SK-N-SH treated with all-trans-retinoic acid at 6 μM for 48 hours (cell line): ENCODE measurements around the gene LAMA2.

Experiments used
- ATAC-seq: fragments of 200-7000 bp; cut with Tn5 transposase; 3 replicates; pipeline ENCODE4 v1.9.1; 2020; ENCODE audit warnings: mild to moderate bottlenecking, moderate library complexity
- ARNTL ChIP-seq: fragments of 450-650 bp; formaldehyde crosslinking; IDR thresholded peaks from 2 replicates; pipeline ENCODE4 v1.5.0; 2020; ENCODE audit warnings: low read depth, mild to moderate bottlenecking, moderate library complexity, borderline replicate concordance
- BACH2 ChIP-seq: fragments of 250-450 bp; sonication (Bioruptor Pico); IDR thresholded peaks from 2 replicates; pipeline ENCODE4 v1.9.0; 2021; ENCODE audit warnings: mild to moderate bottlenecking, borderline replicate concordance
- CREB5 ChIP-seq: fragments of 250-450 bp; sonication (Bioruptor Pico); IDR thresholded peaks from 2 replicates; pipeline ENCODE4 v1.5.1; 2020; ENCODE audit warnings: low read depth, mild to moderate bottlenecking, moderate library complexity
- ESRRG ChIP-seq: fragments of 250-450 bp; sonication (Bioruptor Pico); IDR thresholded peaks from 2 replicates; pipeline ENCODE4 v1.6.1; 2021; ENCODE audit warnings: mild to moderate bottlenecking
- GLIS3 ChIP-seq: fragments of 250-450 bp; sonication (Bioruptor Pico); IDR thresholded peaks from 2 replicates; pipeline ENCODE4 v1.5.0; 2020; ENCODE audit warnings: mild to moderate bottlenecking, moderate library complexity
- RARB ChIP-seq: fragments of 250-450 bp; sonication (Bioruptor Pico); IDR thresholded peaks from 2 replicates; pipeline ENCODE4 v1.8.0; 2021; ENCODE audit warnings: mild to moderate bottlenecking, moderate library complexity
- SNAI2 ChIP-seq: fragments of 250-450 bp; sonication (Bioruptor Pico); IDR thresholded peaks from 2 replicates; pipeline ENCODE4 v1.5.0; 2020; ENCODE audit warnings: mild to moderate bottlenecking, moderate library complexity
- TCF4 ChIP-seq: fragments of 250-450 bp; sonication (Bioruptor Pico); IDR thresholded peaks from 2 replicates; pipeline ENCODE4 v1.8.0; 2021; ENCODE audit warnings: mild to moderate bottlenecking, moderate library complexity, borderline replicate concordance
- TSHZ2 ChIP-seq: fragments of 250-450 bp; sonication (Bioruptor Pico); IDR thresholded peaks from 2 replicates; pipeline ENCODE4 v1.5.0; 2020; ENCODE audit warnings: mild to moderate bottlenecking, moderate library complexity
- ZC3H10 ChIP-seq: fragments of 250-450 bp; sonication (Bioruptor Pico); IDR thresholded peaks from 2 replicates; pipeline ENCODE4 v1.5.1; 2021; ENCODE audit warnings: mild to moderate bottlenecking, moderate library complexity
- ZFP3 ChIP-seq: fragments of 250-450 bp; sonication (Bioruptor Pico); IDR thresholded peaks from 2 replicates; pipeline ENCODE4 v1.5.0; 2020; ENCODE audit warnings: mild to moderate bottlenecking, moderate library complexity
- ZFP30 ChIP-seq: fragments of 450-650 bp; formaldehyde crosslinking; IDR thresholded peaks from 2 replicates; pipeline ENCODE4 v1.5.0; 2022; ENCODE audit warnings: mild to moderate bottlenecking, moderate library complexity
- ZNF565 ChIP-seq: fragments of 450-650 bp; formaldehyde crosslinking; conservative IDR thresholded peaks from 2 replicates; pipeline ENCODE4 v1.5.0; 2020; ENCODE audit warnings: low read depth, mild to moderate bottlenecking, moderate library complexity
- ZNF70 ChIP-seq: fragments of 450-650 bp; formaldehyde crosslinking; IDR thresholded peaks from 2 replicates; pipeline ENCODE4 v1.5.0; 2020; ENCODE audit warnings: mild to moderate bottlenecking, moderate library complexity
- ZNF8 ChIP-seq: fragments of 450-650 bp; formaldehyde crosslinking; IDR thresholded peaks from 2 replicates; pipeline ENCODE4 v1.5.0; 2020; ENCODE audit warnings: mild to moderate bottlenecking, moderate library complexity
- TF ChIP-seq, protein P1 (sequence below): fragments of 250-450 bp; sonication (Bioruptor Pico); IDR thresholded peaks from 2 replicates; pipeline ENCODE4 v1.8.0; 2021; ENCODE audit warnings: low read depth, mild to moderate bottlenecking, moderate library complexity, borderline replicate concordance
- TF ChIP-seq, protein P2 (sequence below): fragments of 250-450 bp; sonication (Bioruptor Pico); IDR thresholded peaks from 2 replicates; pipeline ENCODE4 v1.8.0; 2020; ENCODE audit warnings: mild to moderate bottlenecking, moderate library complexity, borderline replicate concordance

LAMA2 gene

GRCh38 chr6:129033180-129033579, 150.2 kb downstream of the LAMA2 start:
- ATAC-seq: no peak
- TF ChIP-seq ZFP3 (CRISPR knock-in tag): no peak
- no peak for TF ChIP-seq GLIS3 (CRISPR knock-in tag)
- TF ChIP-seq, protein P1, sequence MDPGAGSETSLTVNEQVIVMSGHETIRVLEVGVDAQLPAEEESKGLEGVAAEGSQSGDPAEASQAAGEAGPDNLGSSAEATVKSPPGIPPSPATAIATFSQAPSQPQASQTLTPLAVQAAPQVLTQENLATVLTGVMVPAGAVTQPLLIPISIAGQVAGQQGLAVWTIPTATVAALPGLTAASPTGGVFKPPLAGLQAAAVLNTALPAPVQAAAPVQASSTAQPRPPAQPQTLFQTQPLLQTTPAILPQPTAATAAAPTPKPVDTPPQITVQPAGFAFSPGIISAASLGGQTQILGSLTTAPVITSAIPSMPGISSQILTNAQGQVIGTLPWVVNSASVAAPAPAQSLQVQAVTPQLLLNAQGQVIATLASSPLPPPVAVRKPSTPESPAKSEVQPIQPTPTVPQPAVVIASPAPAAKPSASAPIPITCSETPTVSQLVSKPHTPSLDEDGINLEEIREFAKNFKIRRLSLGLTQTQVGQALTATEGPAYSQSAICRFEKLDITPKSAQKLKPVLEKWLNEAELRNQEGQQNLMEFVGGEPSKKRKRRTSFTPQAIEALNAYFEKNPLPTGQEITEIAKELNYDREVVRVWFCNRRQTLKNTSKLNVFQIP (CRISPR knock-in tag): no peak
- TF ChIP-seq TCF4 (CRISPR knock-in tag): no peak

- TF ChIP-seq ZFP3 (CRISPR knock-in tag) (no peak), CREB5 (CRISPR knock-in tag) (no peak), ESRRG (CRISPR knock-in tag) (no peak), ZNF70 (no peak), TSHZ2 (CRISPR knock-in tag) (no peak), SNAI2 (CRISPR knock-in tag) (no peak)
- no peak for ATAC-seq
Observed at GRCh38 chr6:129033581-129033980, 150.6 kb downstream of the LAMA2 start.

- no peak for TF ChIP-seq TCF4 (CRISPR knock-in tag)
- TF ChIP-seq ARNTL (CRISPR knock-in tag): no peak
- TF ChIP-seq, protein P1 (CRISPR knock-in tag): no peak
- TF ChIP-seq GLIS3 (CRISPR knock-in tag): no peak
- no peak for TF ChIP-seq ZNF70
- no peak for ATAC-seq
Observed at GRCh38 chr6:129041563-129041962, 158.6 kb downstream of the LAMA2 start.

GRCh38 chr6:129046526-129046925, 163.6 kb downstream of the LAMA2 start:
- TF ChIP-seq ZFP30 (CRISPR knock-in tag) (no peak), ESRRG (CRISPR knock-in tag) (no peak), TCF4 (CRISPR knock-in tag) (no peak), ZNF565 (no peak), BACH2 (CRISPR knock-in tag) (no peak)
- no peak for ATAC-seq

GRCh38 chr6:129047834-129048233, 164.9 kb downstream of the LAMA2 start:
- TF ChIP-seq RARB (no peak), BACH2 (CRISPR knock-in tag) (no peak), ZFP30 (CRISPR knock-in tag) (no peak), TSHZ2 (CRISPR knock-in tag) (no peak), GLIS3 (CRISPR knock-in tag) (no peak), CREB5 (CRISPR knock-in tag) (no peak), ZNF8 (CRISPR knock-in tag) (no peak), ZNF565 (no peak), ZFP3 (CRISPR knock-in tag) (no peak), ZC3H10 (CRISPR knock-in tag) (no peak)
- TF ChIP-seq, protein P2, sequence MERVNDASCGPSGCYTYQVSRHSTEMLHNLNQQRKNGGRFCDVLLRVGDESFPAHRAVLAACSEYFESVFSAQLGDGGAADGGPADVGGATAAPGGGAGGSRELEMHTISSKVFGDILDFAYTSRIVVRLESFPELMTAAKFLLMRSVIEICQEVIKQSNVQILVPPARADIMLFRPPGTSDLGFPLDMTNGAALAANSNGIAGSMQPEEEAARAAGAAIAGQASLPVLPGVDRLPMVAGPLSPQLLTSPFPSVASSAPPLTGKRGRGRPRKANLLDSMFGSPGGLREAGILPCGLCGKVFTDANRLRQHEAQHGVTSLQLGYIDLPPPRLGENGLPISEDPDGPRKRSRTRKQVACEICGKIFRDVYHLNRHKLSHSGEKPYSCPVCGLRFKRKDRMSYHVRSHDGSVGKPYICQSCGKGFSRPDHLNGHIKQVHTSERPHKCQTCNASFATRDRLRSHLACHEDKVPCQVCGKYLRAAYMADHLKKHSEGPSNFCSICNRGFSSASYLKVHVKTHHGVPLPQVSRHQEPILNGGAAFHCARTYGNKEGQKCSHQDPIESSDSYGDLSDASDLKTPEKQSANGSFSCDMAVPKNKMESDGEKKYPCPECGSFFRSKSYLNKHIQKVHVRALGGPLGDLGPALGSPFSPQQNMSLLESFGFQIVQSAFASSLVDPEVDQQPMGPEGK: no peak
- TF ChIP-seq, protein P1 (CRISPR knock-in tag): no peak
- ATAC-seq: no peak
